Panc1 (cell line): ENCODE results near the gene GPR18. TPM values are rescaled to one million over a fixed set of nuclear protein-coding genes. Genes with fewer than 3 reads are reported as not detected.

Experiments used
- ATAC-seq: fragments of 200-7000 bp; cut with Tn5 transposase; 2 replicates; pipeline ENCODE4 v1.9.1; 2020; ENCODE audit warnings: mild to moderate bottlenecking, moderate library complexity
- BruUV-seq: library from RNA; stranded (reverse); fragments of 400-500 nt; replicated peaks from 2 replicates; lab custom pipeline; 2021; lab: Mats Ljungman, UMichigan
- CTCF ChIA-PET: fragments of 300-600 bp; sonication (Branson Sonifier 250); formaldehyde crosslinking; loops from one replicate; lab custom pipeline; 2022; ENCODE audit warnings: antibody characterized with exemption; lab: Charles Lee
- POLR2A ChIA-PET: fragments of 300-600 bp; sonication (Branson Sonifier 250); formaldehyde crosslinking; loops from one replicate; lab custom pipeline; 2022; ENCODE audit warnings: antibody characterized with exemption; lab: Charles Lee
- DNase-seq: peaks from one replicate; pipeline ENCODE4 v3.0.0-alpha.2; 2010; ENCODE audit warnings: low read depth, low spot score
- H3K27ac ChIP-seq: 2 replicates; pipeline ENCODE4 v1.5.1; 2011; ENCODE audit warnings: mild to moderate bottlenecking, low read length, inconsistent platforms
- H3K27me3 ChIP-seq: fragments of 200-500 bp; sonication (Bioruptor generic); 2 replicates; pipeline ENCODE4 v1.6.0; 2014; ENCODE audit warnings: low read length, inconsistent platforms; ENCODE audit not compliant: control insufficient read depth, insufficient read depth
- H3K36me3 ChIP-seq: fragments of 200-500 bp; sonication (Bioruptor generic); 2 replicates; pipeline ENCODE4 v1.5.1; 2014; ENCODE audit warnings: inconsistent platforms, mild to moderate bottlenecking, low read length, moderate library complexity; ENCODE audit not compliant: control insufficient read depth, insufficient read depth
- H3K4me1 ChIP-seq: 2 replicates; pipeline ENCODE4 v1.5.1; 2011; ENCODE audit warnings: inconsistent platforms, mild to moderate bottlenecking, low read length, moderate library complexity; ENCODE audit not compliant: control insufficient read depth, insufficient read depth
- H3K4me3 ChIP-seq, 2 experiments: 2 replicates each; pipeline ENCODE4 v1.5.1; 2011 to 2012; ENCODE audit warnings: low read depth in 2 of 2, low read length in 2 of 2, mild to moderate bottlenecking in 2 of 2, inconsistent platforms in 1 of 2, moderate library complexity in 1 of 2
- H3K9me3 ChIP-seq: fragments of 200-500 bp; sonication (Bioruptor generic); 2 replicates; pipeline ENCODE4 v1.5.1; 2014; ENCODE audit warnings: low read depth, mild to moderate bottlenecking, inconsistent platforms, low read length, moderate library complexity; ENCODE audit not compliant: control insufficient read depth, insufficient read depth
- POLR2AphosphoS5 ChIP-seq: IDR thresholded peaks from 2 replicates; pipeline ENCODE4 v1.6.1; 2012; ENCODE audit warnings: mild to moderate bottlenecking, low read depth, low read length, moderate library complexity
- SIN3A ChIP-seq: IDR thresholded peaks from 2 replicates; pipeline ENCODE4 v1.6.1; 2012; ENCODE audit warnings: low read depth, mild to moderate bottlenecking, low read length, moderate library complexity, borderline replicate concordance; ENCODE audit not compliant: insufficient read depth
- TCF7L2 ChIP-seq: IDR thresholded peaks from 2 replicates; pipeline ENCODE4 v1.6.1; 2011; ENCODE audit warnings: mild to moderate bottlenecking, low read depth, low read length, inconsistent platforms
- in situ Hi-C: cut with HindIII; loops from 2 replicates; pipeline ENCODE4 v1.10.0; 2016; ENCODE audit warnings: low sequenced_read_pairs, low pct_unique_long_range_greater_than_20kb
- intact Hi-C: fragments of 100-400 bp; cut with micrococcal nuclease; formaldehyde crosslinking; loops from one replicate; pipeline ENCODE4 v1.10.0; 2022; ENCODE audit not compliant: unreplicated experiment
- total RNA-seq: library from RNA; stranded (reverse); gene quantifications from one replicate; pipeline ENCODE4 v1.2.1, GENCODE V29; 2021; ENCODE audit not compliant: unreplicated experiment
- TF ChIP-seq, protein P1 (sequence below), 2 experiments: IDR thresholded peaks; 2 replicates each; pipeline ENCODE4 v1.6.1; 2011 to 2012; ENCODE audit warnings: low read depth in 2 of 2, control low read depth in 1 of 2, low read length in 1 of 2, mild to moderate bottlenecking in 1 of 2, moderate library complexity in 1 of 2; ENCODE audit not compliant: insufficient read depth in 1 of 2
- TF ChIP-seq, protein P2 (sequence below): fragments of 450-650 bp; IDR thresholded peaks from 2 replicates; pipeline ENCODE4 v1.5.1; 2017; ENCODE audit warnings: mild to moderate bottlenecking

The GPR18 gene
- total RNA-seq, 1 experiment from 2014 or later, result not detected

DNA sequence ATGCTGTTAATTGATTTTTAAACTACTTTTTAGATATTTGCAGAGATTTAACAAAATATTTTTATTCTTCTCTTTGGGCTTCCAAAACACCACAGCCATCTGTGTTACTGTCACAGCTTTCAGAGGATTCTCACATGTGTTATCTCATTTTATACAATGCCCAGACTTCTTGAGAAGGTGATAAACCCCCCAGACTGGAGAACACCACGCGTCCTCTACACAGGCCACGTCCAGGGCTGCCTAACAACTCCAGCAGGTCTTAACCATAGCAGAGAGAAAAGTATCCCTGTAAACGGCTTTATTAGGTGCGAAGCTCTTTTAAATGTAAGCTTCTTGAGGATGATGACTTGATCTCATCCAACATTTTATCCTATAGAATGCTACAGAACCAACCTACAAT is 47.0 kb upstream of the GPR18 start:
- no TSS peak for BruUV-seq
- in situ Hi-C loops, result no loop called here
- intact Hi-C loops, result no loop called here
- Histone ChIP-seq H3K36me3 (no peaks in the 10 kb centered on the region), H3K4me1 (no peaks in the 10 kb centered on the region), H3K27ac (no peak overlapping the region), H3K27me3 (no peaks in the 10 kb centered on the region), H3K4me3 (no peak overlapping the region), H3K9me3 (no peaks in the 10 kb centered on the region)
- POLR2A ChIA-PET, result no interaction called here
- TF ChIP-seq TCF7L2 (no peak), SIN3A (no peak), POLR2AphosphoS5 (no peak)
- TF ChIP-seq, protein P1, sequence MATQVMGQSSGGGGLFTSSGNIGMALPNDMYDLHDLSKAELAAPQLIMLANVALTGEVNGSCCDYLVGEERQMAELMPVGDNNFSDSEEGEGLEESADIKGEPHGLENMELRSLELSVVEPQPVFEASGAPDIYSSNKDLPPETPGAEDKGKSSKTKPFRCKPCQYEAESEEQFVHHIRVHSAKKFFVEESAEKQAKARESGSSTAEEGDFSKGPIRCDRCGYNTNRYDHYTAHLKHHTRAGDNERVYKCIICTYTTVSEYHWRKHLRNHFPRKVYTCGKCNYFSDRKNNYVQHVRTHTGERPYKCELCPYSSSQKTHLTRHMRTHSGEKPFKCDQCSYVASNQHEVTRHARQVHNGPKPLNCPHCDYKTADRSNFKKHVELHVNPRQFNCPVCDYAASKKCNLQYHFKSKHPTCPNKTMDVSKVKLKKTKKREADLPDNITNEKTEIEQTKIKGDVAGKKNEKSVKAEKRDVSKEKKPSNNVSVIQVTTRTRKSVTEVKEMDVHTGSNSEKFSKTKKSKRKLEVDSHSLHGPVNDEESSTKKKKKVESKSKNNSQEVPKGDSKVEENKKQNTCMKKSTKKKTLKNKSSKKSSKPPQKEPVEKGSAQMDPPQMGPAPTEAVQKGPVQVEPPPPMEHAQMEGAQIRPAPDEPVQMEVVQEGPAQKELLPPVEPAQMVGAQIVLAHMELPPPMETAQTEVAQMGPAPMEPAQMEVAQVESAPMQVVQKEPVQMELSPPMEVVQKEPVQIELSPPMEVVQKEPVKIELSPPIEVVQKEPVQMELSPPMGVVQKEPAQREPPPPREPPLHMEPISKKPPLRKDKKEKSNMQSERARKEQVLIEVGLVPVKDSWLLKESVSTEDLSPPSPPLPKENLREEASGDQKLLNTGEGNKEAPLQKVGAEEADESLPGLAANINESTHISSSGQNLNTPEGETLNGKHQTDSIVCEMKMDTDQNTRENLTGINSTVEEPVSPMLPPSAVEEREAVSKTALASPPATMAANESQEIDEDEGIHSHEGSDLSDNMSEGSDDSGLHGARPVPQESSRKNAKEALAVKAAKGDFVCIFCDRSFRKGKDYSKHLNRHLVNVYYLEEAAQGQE (IDR thresholded peaks at IDR 0.05; ENCODE audit: insufficient read depth in 1 of 2, low read depth in 2 of 2, low read length in 1 of 2), result no peak
- TF ChIP-seq, protein P2, sequence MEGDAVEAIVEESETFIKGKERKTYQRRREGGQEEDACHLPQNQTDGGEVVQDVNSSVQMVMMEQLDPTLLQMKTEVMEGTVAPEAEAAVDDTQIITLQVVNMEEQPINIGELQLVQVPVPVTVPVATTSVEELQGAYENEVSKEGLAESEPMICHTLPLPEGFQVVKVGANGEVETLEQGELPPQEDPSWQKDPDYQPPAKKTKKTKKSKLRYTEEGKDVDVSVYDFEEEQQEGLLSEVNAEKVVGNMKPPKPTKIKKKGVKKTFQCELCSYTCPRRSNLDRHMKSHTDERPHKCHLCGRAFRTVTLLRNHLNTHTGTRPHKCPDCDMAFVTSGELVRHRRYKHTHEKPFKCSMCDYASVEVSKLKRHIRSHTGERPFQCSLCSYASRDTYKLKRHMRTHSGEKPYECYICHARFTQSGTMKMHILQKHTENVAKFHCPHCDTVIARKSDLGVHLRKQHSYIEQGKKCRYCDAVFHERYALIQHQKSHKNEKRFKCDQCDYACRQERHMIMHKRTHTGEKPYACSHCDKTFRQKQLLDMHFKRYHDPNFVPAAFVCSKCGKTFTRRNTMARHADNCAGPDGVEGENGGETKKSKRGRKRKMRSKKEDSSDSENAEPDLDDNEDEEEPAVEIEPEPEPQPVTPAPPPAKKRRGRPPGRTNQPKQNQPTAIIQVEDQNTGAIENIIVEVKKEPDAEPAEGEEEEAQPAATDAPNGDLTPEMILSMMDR, result no peak
- DNase-seq (no peak), ATAC-seq (no peak)
- CTCF ChIA-PET, result no interaction called here

DNA sequence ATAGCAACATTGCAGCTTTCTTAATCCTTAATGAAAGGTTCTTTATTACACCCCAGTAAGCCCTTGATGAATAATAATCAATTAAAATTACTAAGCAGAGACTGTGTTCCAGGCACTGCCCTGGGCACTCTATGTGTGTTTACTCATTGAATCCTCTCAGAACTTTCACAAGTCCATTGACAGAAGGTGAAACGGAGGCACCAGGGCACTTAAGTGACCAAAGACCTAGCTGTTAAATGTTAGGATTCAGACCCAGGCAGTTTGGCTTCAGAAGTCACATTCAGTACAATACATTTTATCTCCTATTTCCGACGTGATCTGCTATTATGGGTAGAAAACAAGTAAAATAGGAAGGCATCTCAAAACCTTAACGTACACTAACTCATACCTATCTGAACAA is 46.4 kb upstream of the GPR18 start:
- H3K4me1 ChIP-seq, result no peaks in the 10 kb centered on the region
- in situ Hi-C loops, result no loop called here
- H3K27ac ChIP-seq, result no peak overlapping the region
- H3K27me3 ChIP-seq, result no peaks in the 10 kb centered on the region
- intact Hi-C loops, result no loop called here
- BruUV-seq, result no TSS peak
- DNase-seq (no peak), ATAC-seq (no peak)
- no peaks in the 10 kb centered on the region for H3K9me3 ChIP-seq
- TF ChIP-seq, protein P1 (IDR thresholded peaks at IDR 0.05; ENCODE audit: insufficient read depth in 1 of 2, low read depth in 2 of 2, low read length in 1 of 2), result no peak
- TF ChIP-seq TCF7L2 (no peak), SIN3A (no peak), POLR2AphosphoS5 (no peak)
- TF ChIP-seq, protein P2, result no peak
- ChIA-PET CTCF (no interaction called here), POLR2A (no interaction called here)
- no peaks in the 10 kb centered on the region for H3K36me3 ChIP-seq
- H3K4me3 ChIP-seq, result no peak overlapping the region
